ENCODE data around the gene LMO2. TPM values are rescaled to one million over a fixed set of nuclear protein-coding genes. Genes with fewer than 3 reads are reported as not detected.

LMO2 gene
- total and polyA plus RNA-seq, 9 donors, result 6.9 to 48.2 (median 13.5) TPM

GRCh38 chr11:33931067-33931466, 39.2 kb upstream of the LMO2 start:
- WGBS, 3 donors, result 43 to 66% (median 47%) methylated on average over 1 of the region's 1 CpG

GRCh38 chr11:33930317-33931021, 38.6 kb upstream of the LMO2 start:
- TF ChIP-seq EP300 (IDR thresholded peaks at IDR 0.05) (no peak), CTCF (IDR thresholded peaks at IDR 0.05) (no peak), POLR2A (IDR thresholded peaks at IDR 0.05) (no peak)
- 30 to 37% (median 30%) methylated on average over 7 of the region's 7 CpGs for WGBS, 3 donors
- H3K9me3 ChIP-seq, result no peaks in the 10 kb centered on the region
- H3K4me3 ChIP-seq, result no peak overlapping the region
- intact Hi-C loops (cut with DNase I), result no loop called here
- DNase-seq, result peak in 1 of 5 donors; percentile 40
- H3K4me1 ChIP-seq (ENCODE audit: insufficient read depth), result no peaks in the 10 kb centered on the region
- H3K27me3 ChIP-seq, result no peaks in the 10 kb centered on the region
- H3K36me3 ChIP-seq, result no peaks in the 10 kb centered on the region
- H3K27ac ChIP-seq, result peak overlapping the region in 1 of 2 donors; percentile 55

More at GRCh38 chr11:33931067-33931466, 39.2 kb upstream of the LMO2 start:
- intact Hi-C loops (cut with DNase I), result no loop called here
- no peak overlapping the region for H3K27ac ChIP-seq
- H3K4me3 ChIP-seq, result no peak overlapping the region
- H3K4me1 ChIP-seq (ENCODE audit: insufficient read depth), result no peaks in the 10 kb centered on the region
- H3K36me3 ChIP-seq, result no peaks in the 10 kb centered on the region
- DNase-seq, result no peak
- no peak for TF ChIP-seq CTCF (IDR thresholded peaks at IDR 0.05)
- no peak for TF ChIP-seq POLR2A (IDR thresholded peaks at IDR 0.05)
- no peak for TF ChIP-seq EP300 (IDR thresholded peaks at IDR 0.05)
- H3K9me3 ChIP-seq, result no peaks in the 10 kb centered on the region
- no peaks in the 10 kb centered on the region for H3K27me3 ChIP-seq

GRCh38 chr11:33928564-33928963, 36.7 kb upstream of the LMO2 start:
- no peaks in the 10 kb centered on the region for H3K36me3 ChIP-seq
- no peak for DNase-seq
- no peaks in the 10 kb centered on the region for H3K9me3 ChIP-seq
- no peaks in the 10 kb centered on the region for H3K4me1 ChIP-seq (ENCODE audit: insufficient read depth)
- intact Hi-C loops (cut with DNase I), result no loop called here
- no peak overlapping the region for H3K27ac ChIP-seq
- TF ChIP-seq POLR2A (IDR thresholded peaks at IDR 0.05) (no peak), CTCF (IDR thresholded peaks at IDR 0.05) (no peak), EP300 (IDR thresholded peaks at IDR 0.05) (no peak)
- WGBS, 3 donors, result 93 to 95% (median 95%) methylated on average over 4 of the region's 4 CpGs
- H3K27me3 ChIP-seq, result no peaks in the 10 kb centered on the region
- H3K4me3 ChIP-seq, result no peak overlapping the region

- Histone ChIP-seq H3K27me3 (no peaks in the 10 kb centered on the region), H3K9me3 (no peaks in the 10 kb centered on the region), H3K27ac (no peak overlapping the region), H3K4me1 (ENCODE audit: insufficient read depth) (no peaks in the 10 kb centered on the region), H3K36me3 (no peaks in the 10 kb centered on the region), H3K4me3 (no peak overlapping the region)
- DNase-seq, result no peak
- WGBS, 3 donors, result 72 to 81% (median 78%) methylated on average over 16 of the region's 16 CpGs
- TF ChIP-seq CTCF (IDR thresholded peaks at IDR 0.05) (no peak), EP300 (IDR thresholded peaks at IDR 0.05) (no peak), POLR2A (IDR thresholded peaks at IDR 0.05) (no peak)
- intact Hi-C loops (cut with DNase I), result no loop called here
Measured at GRCh38 chr11:33926671-33927552, 35.0 kb upstream of the LMO2 start.
